ENCODE data around the gene S1PR3. TPM values are rescaled to one million over a fixed set of nuclear protein-coding genes. Genes with fewer than 3 reads are reported as not detected.

S1PR3 gene
- total RNA-seq, 1 donor from 2014 or later = 2.9 TPM

DNA sequence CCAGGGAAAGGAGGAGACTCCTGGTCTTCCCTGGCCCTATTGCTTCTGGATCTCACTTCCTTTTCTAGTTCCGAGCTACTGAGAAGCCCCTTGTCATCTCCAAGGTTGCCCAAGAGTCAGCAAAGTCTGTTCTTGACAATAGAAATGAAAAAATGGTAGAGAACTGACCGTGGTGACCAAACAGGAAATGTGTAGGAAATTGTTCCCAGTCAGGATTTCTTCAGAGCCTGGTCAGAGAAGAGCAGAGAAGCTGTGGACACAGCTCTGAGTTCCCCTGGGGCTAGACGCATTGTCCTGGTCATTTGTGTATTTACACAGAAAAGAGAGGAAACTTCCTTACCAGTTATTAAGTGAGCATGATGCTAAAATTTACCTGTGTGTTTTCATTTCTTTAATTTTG, 35.6 kb downstream of the S1PR3 start:
- Mint-ChIP-seq H3K4me3 (ENCODE audit: unreplicated experiment) (no peak overlapping the region), H3K36me3 (ENCODE audit: unreplicated experiment) (no peaks in the 10 kb centered on the region), H3K27ac (ENCODE audit: unreplicated experiment) (no peak overlapping the region), H3K9me3 (ENCODE audit: unreplicated experiment) (no peaks in the 10 kb centered on the region), H3K27me3 (ENCODE audit: unreplicated experiment) (no peaks in the 10 kb centered on the region), H3K4me1 (ENCODE audit: low read depth, unreplicated experiment) (no peaks in the 10 kb centered on the region)
- DNase-seq = no peak
- TF ChIP-seq, protein P1, sequence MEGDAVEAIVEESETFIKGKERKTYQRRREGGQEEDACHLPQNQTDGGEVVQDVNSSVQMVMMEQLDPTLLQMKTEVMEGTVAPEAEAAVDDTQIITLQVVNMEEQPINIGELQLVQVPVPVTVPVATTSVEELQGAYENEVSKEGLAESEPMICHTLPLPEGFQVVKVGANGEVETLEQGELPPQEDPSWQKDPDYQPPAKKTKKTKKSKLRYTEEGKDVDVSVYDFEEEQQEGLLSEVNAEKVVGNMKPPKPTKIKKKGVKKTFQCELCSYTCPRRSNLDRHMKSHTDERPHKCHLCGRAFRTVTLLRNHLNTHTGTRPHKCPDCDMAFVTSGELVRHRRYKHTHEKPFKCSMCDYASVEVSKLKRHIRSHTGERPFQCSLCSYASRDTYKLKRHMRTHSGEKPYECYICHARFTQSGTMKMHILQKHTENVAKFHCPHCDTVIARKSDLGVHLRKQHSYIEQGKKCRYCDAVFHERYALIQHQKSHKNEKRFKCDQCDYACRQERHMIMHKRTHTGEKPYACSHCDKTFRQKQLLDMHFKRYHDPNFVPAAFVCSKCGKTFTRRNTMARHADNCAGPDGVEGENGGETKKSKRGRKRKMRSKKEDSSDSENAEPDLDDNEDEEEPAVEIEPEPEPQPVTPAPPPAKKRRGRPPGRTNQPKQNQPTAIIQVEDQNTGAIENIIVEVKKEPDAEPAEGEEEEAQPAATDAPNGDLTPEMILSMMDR (IDR thresholded peaks at IDR 0.05; ENCODE audit: partially characterized antibody, unreplicated experiment) = no peak

DNA sequence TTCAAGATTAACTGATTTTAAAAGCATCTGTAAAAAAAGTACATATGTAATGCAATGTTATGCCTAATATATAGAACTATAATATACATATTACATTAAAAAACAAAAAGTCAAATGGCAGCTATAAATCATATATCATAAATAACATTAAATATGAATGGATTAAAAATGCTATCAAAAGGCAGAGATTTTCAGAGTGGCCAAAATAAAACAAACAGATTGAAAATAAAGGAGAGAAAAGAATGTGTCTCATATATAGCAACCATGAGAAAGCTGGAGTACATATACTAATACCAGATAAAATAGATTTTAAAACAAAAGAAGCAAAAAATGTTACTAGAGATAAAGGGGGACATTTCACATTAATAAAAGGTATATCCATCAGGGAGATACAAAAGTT, 38.5 kb downstream of the S1PR3 start:
- no peak for DNase-seq
- TF ChIP-seq, protein P1 (IDR thresholded peaks at IDR 0.05; ENCODE audit: partially characterized antibody, unreplicated experiment) = no peak
- H3K27ac Mint-ChIP-seq (ENCODE audit: unreplicated experiment) = no peak overlapping the region
- no peaks in the 10 kb centered on the region for H3K36me3 Mint-ChIP-seq (ENCODE audit: unreplicated experiment)
- no peak overlapping the region for H3K4me3 Mint-ChIP-seq (ENCODE audit: unreplicated experiment)
- H3K4me1 Mint-ChIP-seq (ENCODE audit: low read depth, unreplicated experiment) = no peaks in the 10 kb centered on the region
- H3K9me3 Mint-ChIP-seq (ENCODE audit: unreplicated experiment) = no peaks in the 10 kb centered on the region
- peaks cover 1% of the 10 kb centered on the region for H3K27me3 Mint-ChIP-seq (ENCODE audit: unreplicated experiment)

DNA sequence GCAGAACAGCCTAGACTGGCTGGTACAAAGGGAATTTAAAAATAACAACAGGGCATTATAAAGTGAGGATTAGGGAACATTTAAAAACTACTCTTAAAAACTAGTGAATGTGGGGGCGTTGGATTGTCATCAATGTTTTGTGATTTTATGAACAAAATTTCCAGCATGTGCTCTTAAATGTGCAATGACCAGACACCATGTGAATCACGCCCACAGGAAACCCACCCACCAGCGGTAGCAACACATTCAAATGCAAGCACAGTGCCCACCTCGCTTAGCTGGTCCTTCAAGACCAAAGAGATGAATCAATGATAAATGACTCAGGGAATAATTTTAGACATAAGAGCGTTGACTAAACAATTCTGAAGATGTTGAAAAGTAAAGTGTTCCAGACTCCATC, 40.9 kb downstream of the S1PR3 start:
- H3K27ac Mint-ChIP-seq (ENCODE audit: unreplicated experiment) = no peak overlapping the region
- H3K4me3 Mint-ChIP-seq (ENCODE audit: unreplicated experiment) = no peak overlapping the region
- DNase-seq = no peak
- H3K27me3 Mint-ChIP-seq (ENCODE audit: unreplicated experiment) = peaks cover 1% of the 10 kb centered on the region
- TF ChIP-seq, protein P1 (IDR thresholded peaks at IDR 0.05; ENCODE audit: partially characterized antibody, unreplicated experiment) = no peak
- H3K36me3 Mint-ChIP-seq (ENCODE audit: unreplicated experiment) = no peaks in the 10 kb centered on the region
- no peaks in the 10 kb centered on the region for H3K9me3 Mint-ChIP-seq (ENCODE audit: unreplicated experiment)
- no peaks in the 10 kb centered on the region for H3K4me1 Mint-ChIP-seq (ENCODE audit: low read depth, unreplicated experiment)

DNA sequence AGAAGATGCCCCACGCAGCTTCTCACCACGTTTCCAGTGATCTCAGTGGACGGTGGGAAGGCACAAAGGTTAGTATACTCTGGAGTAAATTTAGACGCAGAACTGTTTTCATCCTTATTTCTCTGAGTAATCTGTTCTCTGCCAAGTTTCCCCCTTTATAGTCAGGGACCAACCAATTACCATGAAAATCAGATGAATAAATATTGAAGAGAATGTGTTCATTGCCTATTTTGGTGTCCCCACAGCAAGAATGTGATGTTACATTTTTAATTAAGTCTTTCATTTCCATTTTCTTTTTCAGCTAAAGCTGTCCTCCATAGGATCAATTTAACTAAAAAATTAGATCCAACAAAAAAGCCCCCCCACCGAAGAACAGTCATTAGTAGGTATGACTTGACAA, 41.4 kb downstream of the S1PR3 start:
- no peak overlapping the region for H3K4me3 Mint-ChIP-seq (ENCODE audit: unreplicated experiment)
- H3K27me3 Mint-ChIP-seq (ENCODE audit: unreplicated experiment) = peaks cover 1% of the 10 kb centered on the region
- no peak for DNase-seq
- no peaks in the 10 kb centered on the region for H3K36me3 Mint-ChIP-seq (ENCODE audit: unreplicated experiment)
- H3K4me1 Mint-ChIP-seq (ENCODE audit: low read depth, unreplicated experiment) = no peaks in the 10 kb centered on the region
- TF ChIP-seq, protein P1 (IDR thresholded peaks at IDR 0.05; ENCODE audit: partially characterized antibody, unreplicated experiment) = no peak
- no peaks in the 10 kb centered on the region for H3K9me3 Mint-ChIP-seq (ENCODE audit: unreplicated experiment)
- H3K27ac Mint-ChIP-seq (ENCODE audit: unreplicated experiment) = no peak overlapping the region

DNA sequence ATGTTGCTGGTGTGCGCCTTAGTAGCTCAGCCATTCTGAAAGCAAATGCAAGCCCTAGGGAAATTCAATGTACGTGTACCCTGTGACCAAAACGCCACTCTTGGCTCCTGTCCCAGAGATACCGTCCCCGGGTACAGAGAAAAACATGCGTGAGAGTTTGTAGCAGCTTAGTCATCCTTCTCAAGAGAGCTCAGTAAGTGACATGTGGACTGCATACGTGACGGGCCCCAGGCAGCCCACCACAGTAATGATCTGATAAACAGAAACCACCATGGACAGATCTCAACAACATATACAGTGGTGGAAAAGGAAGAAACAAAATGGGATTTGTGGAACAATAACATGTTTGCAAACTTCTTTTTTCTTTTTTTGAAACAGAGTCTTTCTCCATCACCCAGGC, 45.1 kb downstream of the S1PR3 start:
- no peaks in the 10 kb centered on the region for H3K4me1 Mint-ChIP-seq (ENCODE audit: low read depth, unreplicated experiment)
- H3K9me3 Mint-ChIP-seq (ENCODE audit: unreplicated experiment) = no peaks in the 10 kb centered on the region
- no peak overlapping the region for H3K27ac Mint-ChIP-seq (ENCODE audit: unreplicated experiment)
- DNase-seq = no peak
- TF ChIP-seq, protein P1 (IDR thresholded peaks at IDR 0.05; ENCODE audit: partially characterized antibody, unreplicated experiment) = no peak
- H3K4me3 Mint-ChIP-seq (ENCODE audit: unreplicated experiment) = no peak overlapping the region
- peaks cover 1% of the 10 kb centered on the region for H3K27me3 Mint-ChIP-seq (ENCODE audit: unreplicated experiment)
- H3K36me3 Mint-ChIP-seq (ENCODE audit: unreplicated experiment) = no peaks in the 10 kb centered on the region
